ENCODE data around the gene KRTAP10-1. TPM values are rescaled to one million over a fixed set of nuclear protein-coding genes. Genes with fewer than 3 reads are reported as not detected.

KRTAP10-1 gene
- total RNA-seq, 1 experiment from 2014 or later = not detected

GRCh38 chr21:44585892-44586291, 45.9 kb upstream of the KRTAP10-1 start:
- Histone ChIP-seq H3K9me3 (ENCODE audit: control insufficient read depth, low read depth, low read length) (no peaks in the 10 kb centered on the region), H3K14ac (ENCODE audit: insufficient read depth, low read length) (no peak overlapping the region), H2AFZ (ENCODE audit: low read length) (no peak overlapping the region), H3K23me2 (ENCODE audit: insufficient read length, low read depth, low read length, poor library complexity, severe bottlenecking) (no peaks in the 10 kb centered on the region), H2BK5ac (ENCODE audit: insufficient read length, low read length) (no peak overlapping the region), H4K5ac (ENCODE audit: insufficient read length, low read depth, low read length) (no peak overlapping the region), H3K79me1 (ENCODE audit: insufficient read depth, low read depth, low read length, poor library complexity, severe bottlenecking) (no peaks in the 10 kb centered on the region), H2BK12ac (ENCODE audit: insufficient read length, low read depth, low read length) (no peak overlapping the region), H4K8ac (replicated peaks; ENCODE audit: insufficient read length, low read depth, low read length) (no peak overlapping the region), H3K4ac (ENCODE audit: low read depth, low read length) (no peak overlapping the region), H4K20me1 (ENCODE audit: control insufficient read depth, insufficient read depth, insufficient read length) (no peaks in the 10 kb centered on the region), H4K91ac (ENCODE audit: insufficient read length, low read depth, low read length) (no peak overlapping the region), H3K18ac (ENCODE audit: insufficient read length, low read depth, low read length) (no peak overlapping the region), H3K4me2 (ENCODE audit: insufficient read depth, insufficient read length, low read length) (no peak overlapping the region), H3K9ac (ENCODE audit: extremely low read depth, insufficient read length, low read length) (no peak overlapping the region), H3T11ph (ENCODE audit: low read length) (no peak overlapping the region), H2AK5ac (ENCODE audit: insufficient read length, low read length) (no peak overlapping the region), H3K4me1 (ENCODE audit: insufficient read depth, low read length) (no peaks in the 10 kb centered on the region), H2BK20ac (ENCODE audit: low read depth, low read length, poor library complexity, severe bottlenecking) (no peak overlapping the region), H3K79me2 (ENCODE audit: insufficient read depth, low read length) (no peaks in the 10 kb centered on the region), H3K27me3 (ENCODE audit: insufficient read depth, low read length) (no peaks in the 10 kb centered on the region), H2BK120ac (ENCODE audit: low read depth, low read length, poor library complexity, severe bottlenecking) (no peak overlapping the region), H2BK15ac (ENCODE audit: low read depth, low read length) (no peak overlapping the region), H3K27ac (ENCODE audit: insufficient read length, low read depth, low read length) (no peak overlapping the region), H3K56ac (ENCODE audit: insufficient read length, low read depth, low read length) (no peak overlapping the region), H3K23ac (ENCODE audit: insufficient read length, low read depth, low read length) (no peak overlapping the region)
- DNase-seq = no peak
- TF ChIP-seq CTCF (conservative IDR thresholded peaks at IDR 0.05) = no peak
- Mint-ChIP-seq H3K4me3 (no peak overlapping the region), H3K9me3 (peaks cover 4 to 14% of the 10 kb centered on the region in 2 experiments), H3K27me3 (ENCODE audit: low read depth) (peaks cover 14% of the 10 kb centered on the region), H3K4me1 (peaks cover 15 to 19% of the 10 kb centered on the region in 2 experiments), H3K27ac (no peak overlapping the region), H3K36me3 (ENCODE audit: insufficient read depth in 1 of 3, low read depth in 3 of 3) (peaks cover 0 to 11% (median 0%) of the 10 kb centered on the region in 3 experiments; a peak in 4 of 7 replicates)
- whole genome bisulfite sequencing (ENCODE audit: extremely low coverage, insufficient read length, low lambda C conversion rate) = no CpG with 5 or more reads among the region's 3 CpGs
